CD4-positive, alpha-beta T cell treated with Interleukin-6 for 4 hours (primary cell): Measurements from ENCODE around the gene ZNF287.

Source experiments
- DNase-seq: peaks from one replicate; pipeline ENCODE4 v3.0.0-alpha.2; 2020; ENCODE audit warnings: mixed read lengths

ZNF287 gene

GRCh38 chr17:16515933-16516332, 53.1 kb downstream of the ZNF287 start:
- no peak for DNase-seq

- DNase-seq: no peak
Observed at GRCh38 chr17:16513873-16514272, 55.1 kb downstream of the ZNF287 start.

DNA sequence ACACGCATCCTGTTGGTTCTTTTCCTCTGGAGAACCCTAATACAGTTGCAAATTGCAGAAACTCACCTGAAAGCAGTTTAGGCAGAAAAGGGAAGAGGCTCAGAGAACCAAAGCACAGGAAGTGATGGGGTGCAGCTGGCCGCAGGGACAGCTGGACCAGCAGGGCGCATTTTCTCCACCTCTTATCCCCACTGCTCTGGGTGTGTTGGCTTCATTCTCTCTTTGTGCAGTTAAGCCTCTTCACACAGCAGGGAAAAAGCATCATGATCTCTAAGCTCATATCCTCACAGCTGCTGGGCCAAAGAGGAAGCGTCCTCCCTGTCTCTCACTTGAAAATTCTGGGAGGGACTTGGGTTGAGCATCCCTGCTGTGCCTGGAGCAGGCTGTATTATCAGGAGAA, 57.0 kb downstream of the ZNF287 start:
- no peak for DNase-seq

DNA sequence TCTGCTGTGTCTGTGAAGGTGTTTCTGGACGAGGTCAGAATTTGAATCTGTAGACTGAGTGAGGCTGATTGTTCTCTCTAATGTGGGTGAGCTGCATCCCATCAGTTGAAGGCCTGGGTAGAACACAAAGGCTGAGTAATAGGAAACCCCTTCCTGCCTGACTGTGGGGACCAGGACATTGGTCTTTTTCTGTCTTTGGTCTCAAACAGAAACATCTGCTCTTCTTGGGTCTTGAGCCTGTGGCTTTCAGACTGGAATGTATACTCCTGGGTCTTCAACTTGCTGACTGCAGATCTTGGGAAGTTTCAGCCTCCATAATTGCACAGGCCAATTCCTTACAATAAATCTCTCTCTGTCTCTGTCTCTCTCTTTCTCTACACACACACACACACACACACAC, 57.4 kb downstream of the ZNF287 start:
- no peak for DNase-seq

DNA sequence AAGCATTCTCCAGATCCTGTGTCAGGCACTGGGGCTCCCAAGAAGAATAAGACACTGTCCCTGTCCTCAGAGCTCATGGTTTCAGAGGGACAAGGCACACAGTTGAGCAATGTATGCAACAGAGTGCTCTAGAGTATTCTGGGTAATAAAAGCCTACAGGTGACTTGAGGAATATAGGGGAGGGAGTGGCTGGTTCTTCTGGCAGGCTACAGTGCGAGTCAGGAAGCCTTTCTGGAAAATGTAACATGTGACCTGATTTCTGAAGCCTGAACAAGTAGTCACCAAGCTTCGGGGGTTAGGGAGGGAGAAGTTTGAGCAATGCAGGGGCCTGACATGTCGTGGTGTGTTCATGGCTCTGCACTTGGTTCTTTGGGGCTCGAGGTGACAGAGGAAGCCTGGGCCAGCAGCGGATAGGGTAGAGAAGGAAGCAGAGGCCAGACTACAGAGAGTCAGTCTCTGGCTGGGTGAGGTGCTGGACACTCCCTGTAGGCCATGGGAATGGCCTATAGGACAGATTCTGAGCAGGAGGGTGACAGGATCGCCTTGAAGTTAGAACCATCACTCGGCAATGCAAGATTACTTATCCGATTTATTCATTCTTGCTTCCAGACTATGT, 61.0 kb downstream of the ZNF287 start:
- no peak for DNase-seq

DNA sequence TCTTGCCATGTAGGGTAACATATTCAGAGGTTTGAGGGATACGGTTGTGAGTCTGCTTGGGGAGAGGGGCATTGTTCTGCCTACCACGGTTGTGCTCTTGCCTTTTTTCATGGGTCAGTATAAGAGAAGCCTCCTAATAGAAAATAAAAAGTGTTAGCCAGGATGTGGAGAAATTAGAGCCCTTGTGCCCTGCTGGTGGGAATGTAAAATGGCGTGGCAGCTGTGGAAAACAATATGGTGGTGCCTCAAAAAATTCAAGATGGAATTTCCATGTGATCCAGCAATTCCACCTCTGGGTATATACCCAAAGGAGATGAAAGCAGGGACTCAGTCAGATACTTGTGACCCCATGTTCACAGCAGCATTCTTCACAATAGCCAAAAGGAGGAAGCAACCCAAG, 62.8 kb downstream of the ZNF287 start:
- no peak for DNase-seq

DNA sequence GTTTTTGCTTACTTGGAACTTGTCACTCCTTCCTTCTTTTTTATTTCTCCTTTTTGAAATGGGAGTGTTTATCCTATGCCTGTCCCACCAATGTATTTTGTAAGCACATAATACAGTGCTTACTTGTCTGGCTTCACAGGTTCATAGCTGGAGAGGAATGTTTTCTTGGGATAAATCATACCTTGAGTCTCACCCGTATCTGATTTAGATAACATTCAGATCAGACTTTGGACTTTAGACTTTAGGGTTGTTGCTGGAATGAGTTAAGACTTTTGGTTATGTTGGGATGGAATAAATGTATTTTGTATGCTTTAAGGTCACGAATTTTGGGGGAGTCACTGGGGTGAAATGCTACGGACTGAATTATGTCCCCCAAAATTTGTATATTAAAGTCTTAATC, 64.0 kb downstream of the ZNF287 start:
- no peak for DNase-seq
